Endothelial cell of umbilical vein (primary cell): ENCODE data around the gene CYP19A1. TPM values are rescaled to one million over a fixed set of nuclear protein-coding genes. Genes with fewer than 3 reads are reported as not detected.

Experiments
- BruUV-seq: library from RNA; stranded (reverse); fragments of 400-500 nt; replicated peaks from 2 replicates; lab custom pipeline; 2021; lab: Mats Ljungman, UMichigan
- CTCF ChIA-PET: fragments of 300-600, 350-600 bp; sonication (Branson Sonifier 250); formaldehyde crosslinking; loops from one replicate; lab custom pipeline; 2021; ENCODE audit warnings: antibody characterized with exemption, inconsistent platforms; lab: Charles Lee
- POLR2A ChIA-PET: fragments of 300-600, 350-600 bp; sonication (Branson Sonifier 250); formaldehyde crosslinking; loops from one replicate; lab custom pipeline; 2021; ENCODE audit warnings: antibody characterized with exemption, inconsistent platforms; lab: Charles Lee
- DNase-seq: peaks from one replicate; pipeline ENCODE4 v3.0.0-alpha.2; 2011; ENCODE audit warnings: low read depth, low spot score
- FAIRE-seq: peaks from 2 replicates; lab custom pipeline; 2011; peaks lifted over from hg19 to GRCh38; lab: Jason Lieb, UNC
- H2AFZ ChIP-seq: 2 replicates; pipeline ENCODE4 v1.6.0; 2012; ENCODE audit warnings: low read depth, low read length, control low read depth, inconsistent platforms
- H3K27ac ChIP-seq: 2 replicates; pipeline ENCODE4 v1.5.1; 2011; ENCODE audit warnings: low read depth, mild to moderate bottlenecking, control low read depth, low read length, moderate library complexity; ENCODE audit not compliant: insufficient read depth
- H3K27me3 ChIP-seq, 2 experiments: 2 replicates each; pipeline versions ENCODE4 v1.6.0 to v1.6.1; 2011; ENCODE audit warnings: low read length in 2 of 2, mixed read lengths in 1 of 2; ENCODE audit not compliant: control insufficient read depth in 2 of 2, insufficient read depth in 2 of 2
- H3K36me3 ChIP-seq, 2 experiments: 2 replicates in 1 of 2; 3 replicates in 1 of 2; pipeline ENCODE4 v1.5.1; 2011; ENCODE audit warnings: low read length in 2 of 2, mild to moderate bottlenecking in 1 of 2, moderate library complexity in 1 of 2; ENCODE audit not compliant: control insufficient read depth in 2 of 2, insufficient read depth in 2 of 2; ENCODE audit errors: extremely low read depth in 1 of 2
- H3K4me1 ChIP-seq: 3 replicates; pipeline ENCODE4 v1.5.1; 2011; ENCODE audit warnings: mild to moderate bottlenecking, low read length; ENCODE audit not compliant: control insufficient read depth, insufficient read depth; ENCODE audit errors: extremely low read depth
- H3K4me2 ChIP-seq: 2 replicates; pipeline ENCODE4 v1.6.1; 2011; ENCODE audit warnings: low read length, control low read depth, mixed read lengths; ENCODE audit not compliant: insufficient read depth
- H3K4me3 ChIP-seq, 3 experiments: fragments of 200-600 bp in 1 of 3; sonication (generic), shearing (Covaris generic) in 1 of 3; replicated peaks in 1 of 3; 2 replicates each; pipeline ENCODE4 v1.5.1; 2011 to 2016; ENCODE audit warnings: control low read depth in 3 of 3, low read length in 3 of 3, mild to moderate bottlenecking in 2 of 3, inconsistent platforms in 1 of 3, low read depth in 1 of 3, moderate library complexity in 1 of 3; ENCODE audit not compliant: insufficient read depth in 1 of 3
- H3K79me2 ChIP-seq: 2 replicates; pipeline ENCODE4 v1.6.0; 2012; ENCODE audit warnings: low read length, inconsistent platforms; ENCODE audit not compliant: control insufficient read depth, insufficient read depth
- H3K9ac ChIP-seq: replicated peaks from 2 replicates; pipeline ENCODE3; 2011; ENCODE audit warnings: low read length, control low read depth; ENCODE audit not compliant: insufficient read depth; ENCODE audit errors: extremely low read depth
- H3K9me1 ChIP-seq: replicated peaks from 3 replicates; pipeline ENCODE4 v1.6.0; 2011; ENCODE audit warnings: mild to moderate bottlenecking, low read length; ENCODE audit not compliant: control insufficient read depth, insufficient read depth; ENCODE audit errors: extremely low read depth
- H3K9me3 ChIP-seq: replicated peaks from 2 replicates; pipeline ENCODE4 v1.5.1; 2012; ENCODE audit warnings: low read length, inconsistent platforms; ENCODE audit not compliant: control insufficient read depth, insufficient read depth
- H4K20me1 ChIP-seq: replicated peaks from 2 replicates; pipeline ENCODE3; 2011; ENCODE audit warnings: mild to moderate bottlenecking, low read length; ENCODE audit not compliant: control insufficient read depth, insufficient read depth; ENCODE audit errors: extremely low read depth
- EZH2 ChIP-seq: IDR thresholded peaks from 2 replicates; pipeline ENCODE4 v1.6.1; 2012; ENCODE audit warnings: borderline replicate concordance, low read depth, mild to moderate bottlenecking, moderate library complexity, low read length, inconsistent platforms; ENCODE audit not compliant: severe bottlenecking
- FOS ChIP-seq: IDR thresholded peaks from 2 replicates; pipeline ENCODE4 v1.6.1; 2011; ENCODE audit warnings: mild to moderate bottlenecking, low read length, moderate library complexity, borderline replicate concordance; ENCODE audit not compliant: insufficient read depth
- GATA2 ChIP-seq: IDR thresholded peaks from 2 replicates; pipeline ENCODE4 v1.7.0; 2011; ENCODE audit warnings: low read depth, mild to moderate bottlenecking, moderate library complexity, mixed read lengths, low read length; ENCODE audit not compliant: insufficient read length, insufficient read depth
- JUN ChIP-seq: IDR thresholded peaks from 2 replicates; pipeline ENCODE4 v1.6.1; 2011; ENCODE audit warnings: borderline replicate concordance, low read depth; ENCODE audit not compliant: insufficient read length, insufficient read depth
- MYC ChIP-seq: IDR thresholded peaks from one replicate; pipeline ENCODE4 v1.6.1; 2011; ENCODE audit warnings: mild to moderate bottlenecking, low read depth, low read length
- POLR2A ChIP-seq: IDR thresholded peaks from 2 replicates; pipeline ENCODE4 v1.6.1; 2012; ENCODE audit warnings: low read depth, mild to moderate bottlenecking, control low read depth, low read length
- POLR2AphosphoS5 ChIP-seq: IDR thresholded peaks from 2 replicates; pipeline ENCODE4 v1.6.1; 2012; ENCODE audit warnings: low read depth, mild to moderate bottlenecking, control low read depth, low read length, moderate library complexity; ENCODE audit not compliant: insufficient read depth
- dilution Hi-C: fragments of 300-500 bp; cut with MboI; formaldehyde crosslinking; loops from one replicate; pipeline ENCODE4 v1.15.0; 2019; ENCODE audit warnings: low sequenced_read_pairs; ENCODE audit not compliant: extremely low pct_ligation_motif_present
- intact Hi-C: fragments of 100-400 bp; cut with micrococcal nuclease; formaldehyde crosslinking; loops from one replicate; pipeline ENCODE4 v1.10.0; 2022
- polyA plus RNA-seq, 4 experiments: library from polyadenylated mRNA; depleted of rRNA in 3 of 4; stranded (reverse) in 3 of 4; unstranded in 1 of 4; fragments of >200 nt; gene quantifications; 2 replicates each; pipeline versions ENCODE4 v1.2.1 to v1.2.3, GENCODE V29; 2011 to 2012; ENCODE audit warnings: missing spikeins in 1 of 4
- total RNA-seq: library from RNA; stranded (reverse); gene quantifications from 2 replicates; pipeline ENCODE4 v1.2.3, GENCODE V29; 2021
- TF ChIP-seq, protein P1 (sequence below), 2 donors: IDR thresholded peaks; 1 replicate in 1 of 2; 2 replicates in 1 of 2; pipeline ENCODE4 v1.5.1; 2011; ENCODE audit warnings: low read length in 2 of 2, mild to moderate bottlenecking in 2 of 2, moderate library complexity in 2 of 2, control low read depth in 1 of 2, inconsistent platforms in 1 of 2, low read depth in 1 of 2; ENCODE audit not compliant: insufficient read depth in 1 of 2; ENCODE audit errors: extremely low read depth in 1 of 2
- TF ChIP-seq, protein P2 (sequence below): IDR thresholded peaks from 2 replicates; pipeline ENCODE4 v1.6.1; 2011; ENCODE audit not compliant: insufficient read depth, insufficient read length

Gene CYP19A1
- total and polyA plus RNA-seq, 2 donors (not counting 3 experiments of a cell fraction or from before 2014, with no cell fraction given), result not detected

DNA sequence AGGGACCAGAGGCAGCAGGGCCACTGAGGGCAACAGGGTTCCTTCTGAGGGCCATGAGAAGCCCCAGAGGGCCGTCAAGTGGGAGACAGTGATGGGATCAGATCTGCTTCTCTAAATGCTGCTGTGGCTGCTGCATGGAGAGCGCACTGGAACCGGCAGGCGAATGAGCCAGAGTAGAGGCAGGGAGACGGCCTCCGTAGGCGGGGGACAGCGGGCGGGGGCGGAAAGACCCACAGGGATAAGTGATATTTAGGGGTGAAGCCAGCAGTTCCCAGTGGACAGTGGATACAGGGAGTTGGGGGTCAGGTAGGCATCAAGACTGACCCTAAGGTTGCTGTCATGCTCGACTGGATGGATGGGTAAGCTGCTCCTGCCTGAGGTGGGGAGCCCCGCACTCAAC is 48.1 kb upstream of the CYP19A1 start:
- Histone ChIP-seq H3K27me3 (peaks cover 28 to 42% of the 10 kb centered on the region in 2 experiments), H3K4me2 (no peak overlapping the region), H3K9ac (no peak overlapping the region), H3K9me3 (no peaks in the 10 kb centered on the region), H3K4me1 (no peaks in the 10 kb centered on the region), H3K36me3 (no peaks in the 10 kb centered on the region), H3K9me1 (no peaks in the 10 kb centered on the region), H3K27ac (no peak overlapping the region), H3K4me3 (no peak overlapping the region), H2AFZ (no peak overlapping the region), H3K79me2 (no peaks in the 10 kb centered on the region), H4K20me1 (no peaks in the 10 kb centered on the region)
- intact Hi-C loops (no loop called here), dilution Hi-C loops (no loop called here)
- no peak for FAIRE-seq
- CTCF ChIA-PET, result interaction anchor here (1.3 to 4.5 kb wide), 2 partner anchors 15 to 105 kb away, joined by 3 to 20 read pairs; no protein-coding TSS in a partner anchor
- no peak for DNase-seq
- POLR2A ChIA-PET, result no interaction called here
- BruUV-seq, result no TSS peak
- TF ChIP-seq EZH2, result no peak
- TF ChIP-seq JUN, result no peak
- no peak for TF ChIP-seq FOS
- TF ChIP-seq, protein P1, sequence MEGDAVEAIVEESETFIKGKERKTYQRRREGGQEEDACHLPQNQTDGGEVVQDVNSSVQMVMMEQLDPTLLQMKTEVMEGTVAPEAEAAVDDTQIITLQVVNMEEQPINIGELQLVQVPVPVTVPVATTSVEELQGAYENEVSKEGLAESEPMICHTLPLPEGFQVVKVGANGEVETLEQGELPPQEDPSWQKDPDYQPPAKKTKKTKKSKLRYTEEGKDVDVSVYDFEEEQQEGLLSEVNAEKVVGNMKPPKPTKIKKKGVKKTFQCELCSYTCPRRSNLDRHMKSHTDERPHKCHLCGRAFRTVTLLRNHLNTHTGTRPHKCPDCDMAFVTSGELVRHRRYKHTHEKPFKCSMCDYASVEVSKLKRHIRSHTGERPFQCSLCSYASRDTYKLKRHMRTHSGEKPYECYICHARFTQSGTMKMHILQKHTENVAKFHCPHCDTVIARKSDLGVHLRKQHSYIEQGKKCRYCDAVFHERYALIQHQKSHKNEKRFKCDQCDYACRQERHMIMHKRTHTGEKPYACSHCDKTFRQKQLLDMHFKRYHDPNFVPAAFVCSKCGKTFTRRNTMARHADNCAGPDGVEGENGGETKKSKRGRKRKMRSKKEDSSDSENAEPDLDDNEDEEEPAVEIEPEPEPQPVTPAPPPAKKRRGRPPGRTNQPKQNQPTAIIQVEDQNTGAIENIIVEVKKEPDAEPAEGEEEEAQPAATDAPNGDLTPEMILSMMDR (IDR thresholded peaks at IDR 0.05; ENCODE audit: extremely low read depth in 1 of 2, insufficient read depth in 1 of 2, low read depth in 1 of 2, low read length in 2 of 2), result no peak
- TF ChIP-seq POLR2AphosphoS5, result no peak
- no peak for TF ChIP-seq GATA2
- TF ChIP-seq, protein P2, sequence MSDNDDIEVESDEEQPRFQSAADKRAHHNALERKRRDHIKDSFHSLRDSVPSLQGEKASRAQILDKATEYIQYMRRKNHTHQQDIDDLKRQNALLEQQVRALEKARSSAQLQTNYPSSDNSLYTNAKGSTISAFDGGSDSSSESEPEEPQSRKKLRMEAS, result no peak
- TF ChIP-seq MYC, result no peak
- TF ChIP-seq POLR2A, result no peak
